GM12865 (cell line): Measurements from ENCODE around the gene TIAL1.

ENCODE experiments used
- DNase-seq: peaks from one replicate; pipeline ENCODE4 v3.0.0; 2010; ENCODE audit warnings: low read depth
- H3K4me3 ChIP-seq: 2 replicates; pipeline ENCODE4 v1.5.1; 2011; ENCODE audit warnings: mild to moderate bottlenecking, low read depth, low read length, control low read depth
- CTCF ChIP-seq: IDR thresholded peaks from 2 replicates; pipeline ENCODE4 v1.5.1; 2011; ENCODE audit warnings: low read length, control low read depth, low read depth, inconsistent platforms; ENCODE audit not compliant: insufficient read depth; ENCODE audit errors: missing control alignments

The TIAL1 gene

DNA sequence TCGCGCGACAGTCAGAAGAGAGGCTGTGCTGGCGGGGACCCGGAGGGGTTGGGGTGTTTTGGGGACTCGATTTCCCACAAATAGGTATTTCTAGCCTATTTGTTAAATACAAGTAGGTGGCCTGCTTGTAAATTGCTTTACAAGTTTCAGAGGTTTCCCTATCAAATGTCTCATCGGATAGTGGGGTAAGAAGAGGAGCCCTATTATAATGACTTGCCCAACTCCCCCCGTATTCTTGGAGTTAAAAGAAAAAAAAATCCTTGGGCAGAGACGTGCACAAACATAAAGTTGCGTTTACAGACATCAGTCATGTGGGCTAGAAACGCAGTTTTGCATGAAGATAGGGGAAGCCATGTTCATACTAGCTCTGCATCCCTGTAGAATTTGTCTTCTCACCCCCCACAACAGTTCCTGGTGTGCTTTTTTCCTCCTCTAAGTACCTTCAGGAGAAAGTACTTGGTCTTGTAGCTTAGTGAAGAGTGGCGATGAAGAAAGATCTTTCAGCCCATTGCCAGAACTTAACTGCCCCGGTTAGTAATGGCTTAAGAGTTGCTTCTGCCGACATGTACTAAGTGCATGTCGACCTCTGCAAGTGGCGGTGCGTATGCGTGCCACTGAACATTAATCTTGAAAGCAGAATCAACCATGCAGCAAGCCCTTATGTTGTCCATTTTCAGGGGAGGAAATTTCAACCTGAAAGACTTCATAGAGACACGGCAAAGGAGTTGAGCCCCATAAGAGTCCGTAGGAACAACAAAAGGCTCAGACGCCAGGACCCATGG, 832 bp upstream of the TIAL1 start:
- H3K4me3 ChIP-seq = peak overlapping the region; percentile 66
- no peak for TF ChIP-seq CTCF
- peak; percentile 91 for DNase-seq

DNA sequence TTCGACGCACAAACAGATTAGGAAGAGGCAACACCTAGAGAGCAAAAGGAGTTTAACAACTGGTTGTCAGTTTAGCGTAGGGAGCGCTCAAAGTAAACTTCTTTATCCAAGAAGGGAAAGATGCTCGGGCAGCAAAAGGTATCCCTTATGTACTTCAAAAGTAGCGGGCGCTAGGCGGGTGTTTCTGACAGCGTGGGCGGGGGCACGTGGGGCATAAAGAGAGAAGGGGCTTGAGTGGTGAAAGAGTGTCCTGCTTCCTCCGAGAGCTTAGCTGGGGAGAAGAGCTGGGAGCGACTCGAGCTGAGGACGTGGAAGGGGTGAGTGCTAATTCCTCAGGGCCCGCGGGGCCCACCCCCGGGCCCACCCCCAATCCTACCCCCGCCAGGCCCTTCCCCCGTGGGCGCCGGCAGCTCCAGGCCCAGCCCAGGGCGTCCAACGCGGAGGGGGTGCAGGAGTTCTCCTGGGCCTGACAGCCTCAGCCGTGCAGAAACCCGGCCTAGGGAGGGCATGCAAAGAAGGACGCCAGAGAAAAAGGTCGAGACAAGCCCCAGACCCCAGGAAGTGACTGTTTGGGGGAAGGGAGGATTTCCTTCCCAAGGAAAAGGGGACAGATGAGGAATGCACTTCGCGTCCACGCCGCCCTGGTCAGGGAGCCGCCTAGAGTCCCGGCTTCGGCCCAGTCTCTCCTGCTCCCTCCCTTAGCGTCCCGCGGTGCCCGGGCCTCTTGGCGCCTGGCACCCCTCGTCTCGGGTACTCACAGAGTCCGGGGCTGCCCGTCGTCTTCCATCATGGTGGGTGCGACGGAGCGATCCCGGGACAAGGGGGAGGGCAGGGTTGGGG, 868 bp downstream of the TIAL1 start:
- peak; percentile 61 for DNase-seq
- no peak for TF ChIP-seq CTCF

GRCh38 chr10:119595134-119595675, 1.6 kb downstream of the TIAL1 start:
- DNase-seq = no peak
- TF ChIP-seq CTCF = no peak
- peak overlapping the region; percentile 66 for H3K4me3 ChIP-seq

More for the DNA sequence above, 868 bp downstream of the TIAL1 start:
- H3K4me3 ChIP-seq = peak overlapping the region; percentile 66

GRCh38 chr10:119588071-119588470, 8.7 kb downstream of the TIAL1 start:
- no peak for TF ChIP-seq CTCF
- H3K4me3 ChIP-seq = no peak overlapping the region
- no peak for DNase-seq

GRCh38 chr10:119578355-119578754, 18.4 kb downstream of the TIAL1 start:
- H3K4me3 ChIP-seq = no peak overlapping the region
- no peak for DNase-seq

DNA sequence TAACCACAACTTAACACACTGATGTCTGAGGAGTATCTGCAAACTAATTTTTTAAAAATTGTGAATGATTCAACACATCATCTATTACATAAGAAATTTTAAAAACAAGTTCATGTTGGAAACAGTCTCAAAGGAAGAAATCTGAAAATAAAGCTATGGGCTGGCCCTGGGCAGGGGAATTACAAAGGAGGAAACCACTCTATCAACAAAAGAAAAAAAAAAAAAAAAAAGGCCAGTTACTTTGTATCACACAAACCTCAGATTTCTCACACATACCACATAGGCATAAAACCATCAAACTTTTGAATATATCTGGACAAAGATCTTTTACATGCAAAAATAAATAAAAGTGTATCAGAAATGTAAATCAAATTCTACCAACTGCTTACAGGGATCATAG, 20.8 kb downstream of the TIAL1 start:
- DNase-seq = no peak
- no peak for TF ChIP-seq CTCF
- H3K4me3 ChIP-seq = no peak overlapping the region

More at GRCh38 chr10:119578355-119578754, 18.4 kb downstream of the TIAL1 start:
- no peak for TF ChIP-seq CTCF
